ENCODE measurements around the gene MICB. TPM values are rescaled to one million over a fixed set of nuclear protein-coding genes. Genes with fewer than 3 reads are reported as not detected.
"Not testable (repeated sequence)": the region's sequence is repeated elsewhere in the genome, so short reads cannot be mapped to it uniquely, and the experiment has no call there.

MICB gene
- total RNA-seq, 3 donors from 2014 or later = 2.9 to 4.6 (median 4.0) TPM

DNA sequence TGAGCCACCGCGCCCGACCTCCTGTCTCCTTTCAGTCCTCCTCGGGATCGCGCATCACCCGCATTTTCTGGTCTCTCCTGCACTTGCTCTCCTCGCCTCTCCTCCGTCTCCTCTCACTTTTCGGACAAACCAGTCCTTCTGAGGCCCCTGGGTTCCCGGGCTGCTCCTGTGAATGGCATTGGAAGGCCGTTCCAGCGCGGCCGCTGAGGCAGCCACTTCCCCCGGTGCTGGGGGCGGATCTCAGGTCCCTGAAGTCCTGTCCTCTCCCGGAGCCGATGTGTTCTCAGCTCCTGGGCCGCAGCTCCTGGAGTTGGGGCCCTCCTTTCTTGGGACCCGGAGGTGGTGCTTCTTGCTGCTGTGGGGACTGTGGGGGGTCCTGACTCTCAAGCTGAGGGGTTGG lies 803 bp downstream of the MICB start:
- no peak for DNase-seq (ENCODE audit: low spot score in 2 of 2)
- Histone ChIP-seq H3K27ac (no peak overlapping the region), H3K4me1 (no peaks in the 10 kb centered on the region), H3K9me3 (no peaks in the 10 kb centered on the region), H3K4me3 (peak overlapping the region in 2 of 3 donors; percentile 63 to 79), H3K36me3 (no peaks in the 10 kb centered on the region), H3K27me3 (no peaks in the 10 kb centered on the region)
- intact Hi-C loops (cut with DNase I; ENCODE audit: low total_unique reads) = no loop called here
- TF ChIP-seq POLR2AphosphoS5 (IDR thresholded peaks at IDR 0.05) (no peak), POLR2A (IDR thresholded peaks at IDR 0.05) (no peak), CTCF (IDR thresholded peaks at IDR 0.05) (no peak)

DNA sequence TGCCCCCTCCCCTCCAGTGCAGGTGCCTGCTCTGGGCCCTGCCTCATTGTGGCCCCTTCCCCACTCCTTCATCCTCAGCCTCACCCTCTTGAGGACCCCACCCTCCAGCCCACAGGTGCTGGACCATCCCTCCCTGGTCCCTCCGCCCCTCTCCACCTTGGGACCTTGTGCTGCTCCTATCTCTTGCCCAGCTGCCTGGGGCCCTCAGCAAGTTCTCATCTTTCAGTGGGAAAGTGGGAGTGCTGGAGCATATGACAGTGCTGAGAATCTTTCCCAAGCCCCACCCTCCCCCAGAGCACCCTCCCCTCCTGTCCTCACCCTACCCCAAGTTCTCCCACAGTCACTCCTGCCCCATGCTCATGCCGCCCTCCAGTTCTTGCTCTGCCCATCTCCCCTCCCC lies 1.7 kb downstream of the MICB start:
- intact Hi-C loops (cut with DNase I; ENCODE audit: low total_unique reads); H3K27ac ChIP-seq; H3K36me3 ChIP-seq; DNase-seq (ENCODE audit: low spot score in 2 of 2); H3K27me3 ChIP-seq; H3K4me1 ChIP-seq; H3K4me3 ChIP-seq; H3K9me3 ChIP-seq: not testable (repeated sequence)

DNA sequence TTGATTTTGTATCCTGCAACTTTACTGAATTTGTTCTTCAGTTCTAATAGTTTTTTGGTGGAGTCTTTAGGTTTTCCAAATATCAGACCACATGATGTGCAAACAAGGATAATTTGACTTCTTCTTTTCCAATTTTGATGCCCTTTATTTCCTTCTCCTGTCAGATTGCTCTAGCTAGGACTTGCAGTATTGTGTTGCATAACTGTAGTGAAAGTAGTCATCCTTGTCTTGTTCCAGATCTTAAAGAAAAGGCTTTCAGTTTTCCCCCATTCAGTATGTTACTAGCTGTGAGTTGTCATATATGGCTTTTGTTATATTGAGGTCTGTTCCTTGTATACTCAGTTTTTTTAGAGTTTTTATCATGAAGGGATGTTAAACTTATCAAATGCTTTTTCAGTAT lies 4.6 kb downstream of the MICB start:
- H3K36me3 ChIP-seq = no peaks in the 10 kb centered on the region
- H3K9me3 ChIP-seq = no peaks in the 10 kb centered on the region
- TF ChIP-seq POLR2A (IDR thresholded peaks at IDR 0.05) = no peak
- no peak for TF ChIP-seq CTCF (IDR thresholded peaks at IDR 0.05)
- TF ChIP-seq POLR2AphosphoS5 (IDR thresholded peaks at IDR 0.05) = no peak
- H3K27ac ChIP-seq = no peak overlapping the region
- H3K4me3 ChIP-seq = no peak overlapping the region
- no peaks in the 10 kb centered on the region for H3K27me3 ChIP-seq
- intact Hi-C loops (cut with DNase I; ENCODE audit: low total_unique reads) = no loop called here
- no peaks in the 10 kb centered on the region for H3K4me1 ChIP-seq
- DNase-seq (ENCODE audit: low spot score in 2 of 2) = no peak

GRCh38 chr6:31509036-31509435 lies 11.1 kb downstream of the MICB start:
- H3K27ac ChIP-seq = not testable (repeated sequence)

GRCh38 chr6:31510007-31510406 lies 12.1 kb downstream of the MICB start:
- no peaks in the 10 kb centered on the region for H3K9me3 ChIP-seq
- intact Hi-C loops (cut with DNase I; ENCODE audit: low total_unique reads) = no loop called here
- H3K36me3 ChIP-seq = no peaks in the 10 kb centered on the region
- no peak overlapping the region for H3K27ac ChIP-seq
- no peak overlapping the region for H3K4me3 ChIP-seq
- TF ChIP-seq POLR2A (IDR thresholded peaks at IDR 0.05) (no peak), CTCF (IDR thresholded peaks at IDR 0.05) (no peak), POLR2AphosphoS5 (IDR thresholded peaks at IDR 0.05) (no peak)
- H3K27me3 ChIP-seq = no peaks in the 10 kb centered on the region
- no peaks in the 10 kb centered on the region for H3K4me1 ChIP-seq
- DNase-seq (ENCODE audit: low spot score in 2 of 2) = no peak

More at GRCh38 chr6:31509036-31509435, 11.1 kb downstream of the MICB start:
- H3K4me1 ChIP-seq; H3K27me3 ChIP-seq; H3K9me3 ChIP-seq; H3K4me3 ChIP-seq; DNase-seq (ENCODE audit: low spot score in 2 of 2); H3K36me3 ChIP-seq: not testable (repeated sequence)
- intact Hi-C loops (cut with DNase I; ENCODE audit: low total_unique reads) = loop anchor here (5.0 kb wide), 1 partner anchor 1402 kb away; no protein-coding TSS in a partner anchor

DNA sequence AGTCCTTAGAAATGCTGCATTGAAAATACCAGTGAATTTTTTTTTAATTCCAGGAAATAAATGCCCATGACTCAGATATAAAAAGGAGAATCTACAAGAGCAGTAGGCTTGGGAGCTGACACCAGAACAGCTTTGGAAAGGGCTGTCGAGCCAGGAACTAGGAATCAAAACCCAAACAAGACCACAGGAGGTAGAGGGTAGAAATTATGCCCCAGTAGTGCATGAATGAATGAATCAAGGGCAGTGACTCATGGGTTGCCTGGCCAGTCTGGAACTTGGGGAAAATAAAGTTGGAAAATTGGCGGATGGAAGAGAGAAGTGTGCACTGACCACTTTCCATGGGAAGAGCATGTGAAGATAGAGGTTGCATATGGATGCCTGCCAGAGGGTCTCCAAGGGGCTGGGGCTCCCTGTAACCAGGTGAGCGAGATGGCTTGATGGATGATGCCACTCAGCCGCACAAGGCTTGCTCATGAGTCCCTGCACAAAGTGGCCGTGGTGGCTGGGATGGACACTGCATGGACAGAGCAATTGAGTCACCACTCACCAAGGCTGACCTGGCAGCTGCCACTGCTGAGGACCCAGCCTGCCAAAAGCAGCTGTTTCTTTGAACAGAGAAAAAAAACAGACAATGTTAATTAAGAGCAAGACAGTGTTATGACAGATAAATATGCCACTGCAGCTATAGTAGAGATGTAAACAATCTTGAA lies 15.7 kb downstream of the MICB start:
- DNase-seq (ENCODE audit: low spot score in 2 of 2) = no peak
- intact Hi-C loops (cut with DNase I; ENCODE audit: low total_unique reads) = no loop called here
- TF ChIP-seq POLR2A (IDR thresholded peaks at IDR 0.05) = no peak

More for the DNA sequence above, 15.7 kb downstream of the MICB start:
- Histone ChIP-seq H3K36me3 (no peaks in the 10 kb centered on the region), H3K27me3 (no peaks in the 10 kb centered on the region), H3K4me1 (no peaks in the 10 kb centered on the region), H3K4me3 (no peak overlapping the region), H3K9me3 (no peaks in the 10 kb centered on the region), H3K27ac (no peak overlapping the region)

Measured in breast epithelium (tissue), 4 donors.